ENCODE results near the gene DIO1. TPM values are rescaled to one million over a fixed set of nuclear protein-coding genes. Genes with fewer than 3 reads are reported as not detected.

The DIO1 gene
- total and polyA plus RNA-seq, 8 donors, result 0.09 TPM; not detected in 7

- Histone ChIP-seq H3K4me1 (peaks cover 0 to 18% (median 6%) of the 10 kb centered on the region in 3 donors), H3K36me3 (peaks cover 0 to 3% (median 1%) of the 10 kb centered on the region in 3 donors), H3K9me3 (no peaks in the 10 kb centered on the region), H3K27ac (no peak overlapping the region), H3K4me3 (peak overlapping the region in 2 of 4 donors; percentile 80 to 83), H3K27me3 (no peaks in the 10 kb centered on the region)
- no peak for TF ChIP-seq CTCF (IDR thresholded peaks at IDR 0.05)
- ATAC-seq, result no peak
- no peak for DNase-seq
- no peak for FAIRE-seq
- intact Hi-C loops (cut with DNase I), result loop anchor here in 1 of 3 donors (5.0 kb wide), 2 partner anchors 60 to 80 kb away; partner anchors contain the start of gene YIPF1
- 40 to 48% methylated on average over 6 of the region's 6 CpGs for WGBS, 2 donors
Measured at GRCh38 chr1:53947172-53947907, 53.4 kb downstream of the DIO1 start.

- FAIRE-seq, result no peak
- Histone ChIP-seq H3K4me3 (no peak overlapping the region), H3K27ac (no peak overlapping the region), H3K36me3 (peaks cover 0 to 10% (median 3%) of the 10 kb centered on the region in 3 donors), H3K27me3 (no peaks in the 10 kb centered on the region), H3K9me3 (no peaks in the 10 kb centered on the region), H3K4me1 (peaks cover 0 to 18% (median 6%) of the 10 kb centered on the region in 3 donors)
- 91 to 94% methylated on average over 5 of the region's 5 CpGs for WGBS, 2 donors
- no peak for DNase-seq
- intact Hi-C loops (cut with DNase I), result loop anchor here in 1 of 3 donors (5.0 kb wide), 2 partner anchors 61 to 81 kb away; partner anchors contain the start of gene YIPF1
- no peak for TF ChIP-seq CTCF (IDR thresholded peaks at IDR 0.05)
- no peak for ATAC-seq
Measured at GRCh38 chr1:53948291-53948690, 54.3 kb downstream of the DIO1 start.

- WGBS, 2 donors, result 80 to 82% methylated on average over 4 of the region's 4 CpGs
- no peak overlapping the region for H3K27ac ChIP-seq
- no peaks in the 10 kb centered on the region for H3K9me3 ChIP-seq
- H3K36me3 ChIP-seq, result peaks cover 0 to 19% (median 3%) of the 10 kb centered on the region in 3 donors
- intact Hi-C loops (cut with DNase I), result loop anchor here in 1 of 3 donors (5.0 kb wide), 2 partner anchors 62 to 82 kb away; partner anchors contain the start of gene YIPF1
- FAIRE-seq (no peak), DNase-seq (peak in 2 of 6 donors; percentile 16 to 23), ATAC-seq (no peak)
- TF ChIP-seq CTCF (IDR thresholded peaks at IDR 0.05), result peak in 2 of 4 donors; percentile 29
- H3K4me1 ChIP-seq, result peaks cover 0 to 16% (median 3%) of the 10 kb centered on the region in 3 donors
- H3K4me3 ChIP-seq, result no peak overlapping the region
- H3K27me3 ChIP-seq, result no peaks in the 10 kb centered on the region
Measured at GRCh38 chr1:53949023-53949990, 55.3 kb downstream of the DIO1 start.

- no peaks in the 10 kb centered on the region for H3K9me3 ChIP-seq
- DNase-seq (no peak), ATAC-seq (peak in 3 of 4 donors; percentile 25 to 57 (median 51)), FAIRE-seq (no peak)
- intact Hi-C loops (cut with DNase I), result no loop called here
- H3K27ac ChIP-seq, result peak overlapping the region in 1 of 4 donors; percentile 20
- TF ChIP-seq CTCF (IDR thresholded peaks at IDR 0.05), result no peak
- H3K27me3 ChIP-seq, result no peaks in the 10 kb centered on the region
- peaks cover 0 to 19% (median 3%) of the 10 kb centered on the region in 3 donors for H3K36me3 ChIP-seq
- H3K4me1 ChIP-seq, result peaks cover 0 to 14% (median 4%) of the 10 kb centered on the region in 3 donors
- WGBS, 2 donors, result 73 to 84% methylated on average over 5 of the region's 5 CpGs
- H3K4me3 ChIP-seq, result no peak overlapping the region
Measured at GRCh38 chr1:53951697-53952096, 57.7 kb downstream of the DIO1 start.
